ENCODE data around the gene UQCR10. TPM values are rescaled to one million over a fixed set of nuclear protein-coding genes. Genes with fewer than 3 reads are reported as not detected.

UQCR10 gene
- polyA plus RNA-seq, 1 donor from 2014 or later = 192 TPM

DNA sequence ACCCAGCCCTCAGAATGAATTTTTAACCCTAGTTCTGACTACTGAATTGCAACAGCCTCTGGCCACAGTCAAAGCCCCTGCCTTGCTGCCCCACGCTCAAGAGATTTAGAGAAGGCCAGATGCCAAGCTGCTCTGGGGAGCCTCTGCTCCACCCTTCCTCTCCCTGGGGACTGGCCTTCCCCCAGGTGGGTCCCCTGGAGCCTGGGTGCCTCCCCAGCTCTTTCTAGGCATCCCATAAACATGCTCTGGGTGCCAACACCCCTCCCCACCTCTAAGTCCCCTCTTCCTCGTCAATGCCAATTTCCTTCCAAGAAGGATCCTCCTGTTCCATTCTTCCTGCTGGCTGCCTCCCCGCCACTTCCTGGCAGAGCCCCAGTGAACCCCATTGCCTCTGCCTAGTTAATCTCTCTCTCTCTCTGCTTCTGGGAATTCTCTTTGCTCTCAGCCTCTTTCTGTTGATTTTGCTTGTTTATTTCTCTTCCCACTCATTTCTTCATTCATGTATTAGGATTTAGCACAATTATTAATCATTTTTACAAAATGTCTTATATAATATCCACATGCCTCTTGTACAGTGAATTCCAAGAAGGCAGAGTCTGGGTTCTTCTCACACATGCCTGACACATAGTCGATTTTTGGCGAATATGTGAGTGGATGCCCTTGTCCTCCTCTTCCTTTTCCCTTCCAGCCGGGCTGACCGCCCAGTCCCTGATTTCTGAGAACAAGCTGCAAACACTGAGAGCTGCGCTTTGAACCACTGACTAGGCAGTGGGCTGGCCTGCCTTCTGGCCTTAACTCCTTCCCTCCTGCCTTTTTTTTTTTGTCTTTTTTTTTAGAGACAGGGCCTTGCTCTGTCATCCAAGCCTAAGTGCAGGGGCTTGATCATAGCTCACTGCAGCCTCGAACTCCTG, 17.5 kb downstream of the UQCR10 start:
- H3K79me2 ChIP-seq (replicated peaks; ENCODE audit: insufficient read depth, low read length) = no peaks in the 10 kb centered on the region
- H3K4me3 ChIP-seq (ENCODE audit: low read length) = no peak overlapping the region
- no peaks in the 10 kb centered on the region for H3K36me3 ChIP-seq (ENCODE audit: insufficient read depth, low read length)
- H2AFZ ChIP-seq (ENCODE audit: low read depth, low read length) = no peak overlapping the region
- no peaks in the 10 kb centered on the region for H3F3A ChIP-seq (ENCODE audit: insufficient read depth, low read length, poor library complexity, severe bottlenecking)
- H4K20me1 ChIP-seq (ENCODE audit: insufficient read depth) = no peaks in the 10 kb centered on the region
- no peak for TF ChIP-seq CTCF (IDR thresholded peaks at IDR 0.05; ENCODE audit: poor library complexity, severe bottlenecking)
- no peak for TF ChIP-seq EZH2 (IDR thresholded peaks at IDR 0.05; ENCODE audit: borderline replicate concordance, insufficient read depth, low read length, poor library complexity, severe bottlenecking)
- no peak overlapping the region for H3K27ac ChIP-seq (ENCODE audit: low read length)
- no peaks in the 10 kb centered on the region for H3K9me3 ChIP-seq (ENCODE audit: low read length)
- no peaks in the 10 kb centered on the region for H3K9me2 ChIP-seq (ENCODE audit: insufficient read depth, low read length)
- no peak overlapping the region for H3K4me2 ChIP-seq (ENCODE audit: low read length)
- no peaks in the 10 kb centered on the region for H3K27me3 ChIP-seq (ENCODE audit: insufficient read depth, low read depth, low read length)
- no peak overlapping the region for H3K9ac ChIP-seq (ENCODE audit: low read length)

DNA sequence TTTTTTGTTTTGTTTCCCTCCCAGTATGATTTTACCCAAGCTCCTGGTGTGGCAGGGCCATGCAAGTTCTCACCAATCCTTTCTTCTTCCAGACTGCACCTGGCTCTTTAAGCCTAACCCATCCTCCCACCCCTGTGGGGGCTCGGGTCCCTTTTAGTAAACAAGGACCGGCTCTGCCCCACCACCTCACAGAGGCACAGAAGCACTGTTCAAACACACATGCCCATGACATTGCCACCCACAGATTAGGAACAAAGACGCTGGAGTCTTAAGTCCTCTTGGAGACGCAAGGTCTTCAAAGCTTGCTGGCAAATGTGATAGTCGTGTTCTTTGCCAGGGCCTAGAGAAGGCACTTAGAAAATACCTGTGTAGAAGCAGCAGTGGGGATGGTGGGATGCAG, 18.9 kb downstream of the UQCR10 start:
- no peak overlapping the region for H3K27ac ChIP-seq (ENCODE audit: low read length)
- no peaks in the 10 kb centered on the region for H3K79me2 ChIP-seq (replicated peaks; ENCODE audit: insufficient read depth, low read length)
- no peaks in the 10 kb centered on the region for H4K20me1 ChIP-seq (ENCODE audit: insufficient read depth)
- H3K36me3 ChIP-seq (ENCODE audit: insufficient read depth, low read length) = peaks cover 8% of the 10 kb centered on the region
- H2AFZ ChIP-seq (ENCODE audit: low read depth, low read length) = no peak overlapping the region
- no peak overlapping the region for H3K4me3 ChIP-seq (ENCODE audit: low read length)
- H3K4me2 ChIP-seq (ENCODE audit: low read length) = no peak overlapping the region
- TF ChIP-seq SMC3 (conservative IDR thresholded peaks at IDR 0.05; ENCODE audit: poor library complexity) = no peak
- TF ChIP-seq EP300 (conservative IDR thresholded peaks at IDR 0.05; ENCODE audit: poor library complexity, severe bottlenecking) = no peak
- no peak for TF ChIP-seq EZH2 (IDR thresholded peaks at IDR 0.05; ENCODE audit: borderline replicate concordance, insufficient read depth, low read length, poor library complexity, severe bottlenecking)
- no peak for TF ChIP-seq RAD21 (conservative IDR thresholded peaks at IDR 0.05)
- TF ChIP-seq, protein P1, sequence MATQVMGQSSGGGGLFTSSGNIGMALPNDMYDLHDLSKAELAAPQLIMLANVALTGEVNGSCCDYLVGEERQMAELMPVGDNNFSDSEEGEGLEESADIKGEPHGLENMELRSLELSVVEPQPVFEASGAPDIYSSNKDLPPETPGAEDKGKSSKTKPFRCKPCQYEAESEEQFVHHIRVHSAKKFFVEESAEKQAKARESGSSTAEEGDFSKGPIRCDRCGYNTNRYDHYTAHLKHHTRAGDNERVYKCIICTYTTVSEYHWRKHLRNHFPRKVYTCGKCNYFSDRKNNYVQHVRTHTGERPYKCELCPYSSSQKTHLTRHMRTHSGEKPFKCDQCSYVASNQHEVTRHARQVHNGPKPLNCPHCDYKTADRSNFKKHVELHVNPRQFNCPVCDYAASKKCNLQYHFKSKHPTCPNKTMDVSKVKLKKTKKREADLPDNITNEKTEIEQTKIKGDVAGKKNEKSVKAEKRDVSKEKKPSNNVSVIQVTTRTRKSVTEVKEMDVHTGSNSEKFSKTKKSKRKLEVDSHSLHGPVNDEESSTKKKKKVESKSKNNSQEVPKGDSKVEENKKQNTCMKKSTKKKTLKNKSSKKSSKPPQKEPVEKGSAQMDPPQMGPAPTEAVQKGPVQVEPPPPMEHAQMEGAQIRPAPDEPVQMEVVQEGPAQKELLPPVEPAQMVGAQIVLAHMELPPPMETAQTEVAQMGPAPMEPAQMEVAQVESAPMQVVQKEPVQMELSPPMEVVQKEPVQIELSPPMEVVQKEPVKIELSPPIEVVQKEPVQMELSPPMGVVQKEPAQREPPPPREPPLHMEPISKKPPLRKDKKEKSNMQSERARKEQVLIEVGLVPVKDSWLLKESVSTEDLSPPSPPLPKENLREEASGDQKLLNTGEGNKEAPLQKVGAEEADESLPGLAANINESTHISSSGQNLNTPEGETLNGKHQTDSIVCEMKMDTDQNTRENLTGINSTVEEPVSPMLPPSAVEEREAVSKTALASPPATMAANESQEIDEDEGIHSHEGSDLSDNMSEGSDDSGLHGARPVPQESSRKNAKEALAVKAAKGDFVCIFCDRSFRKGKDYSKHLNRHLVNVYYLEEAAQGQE (IDR thresholded peaks at IDR 0.05; ENCODE audit: borderline replicate concordance) = no peak
- TF ChIP-seq POLR2AphosphoS5 (IDR thresholded peaks at IDR 0.05) = no peak
- TF ChIP-seq CTCF (IDR thresholded peaks at IDR 0.05; ENCODE audit: poor library complexity, severe bottlenecking) = no peak
- TF ChIP-seq TAF1 (IDR thresholded peaks at IDR 0.05; ENCODE audit: low read depth) = no peak
- no peak for TF ChIP-seq MXI1 (conservative IDR thresholded peaks at IDR 0.05; ENCODE audit: poor library complexity, severe bottlenecking)
- no peak overlapping the region for H3K9ac ChIP-seq (ENCODE audit: low read length)
- H3F3A ChIP-seq (ENCODE audit: insufficient read depth, low read length, poor library complexity, severe bottlenecking) = no peaks in the 10 kb centered on the region
- no peaks in the 10 kb centered on the region for H3K9me2 ChIP-seq (ENCODE audit: insufficient read depth, low read length)
- no peaks in the 10 kb centered on the region for H3K9me3 ChIP-seq (ENCODE audit: low read length)
- no peaks in the 10 kb centered on the region for H3K27me3 ChIP-seq (ENCODE audit: insufficient read depth, low read depth, low read length)

Measured in neural cell (in vitro differentiated cells).